Measurements from ENCODE around the gene TM7SF2. TPM values are rescaled to one million over a fixed set of nuclear protein-coding genes. Genes with fewer than 3 reads are reported as not detected.
A peak's percentile ranks its signal among the peaks of the same experiment; 100 is the strongest.

The TM7SF2 gene
- total and polyA plus RNA-seq, 2 of the 13 experiments (the other 11 are each of a cell fraction or from before 2014, with no cell fraction given) = 56.0 to 66.9 TPM

DNA sequence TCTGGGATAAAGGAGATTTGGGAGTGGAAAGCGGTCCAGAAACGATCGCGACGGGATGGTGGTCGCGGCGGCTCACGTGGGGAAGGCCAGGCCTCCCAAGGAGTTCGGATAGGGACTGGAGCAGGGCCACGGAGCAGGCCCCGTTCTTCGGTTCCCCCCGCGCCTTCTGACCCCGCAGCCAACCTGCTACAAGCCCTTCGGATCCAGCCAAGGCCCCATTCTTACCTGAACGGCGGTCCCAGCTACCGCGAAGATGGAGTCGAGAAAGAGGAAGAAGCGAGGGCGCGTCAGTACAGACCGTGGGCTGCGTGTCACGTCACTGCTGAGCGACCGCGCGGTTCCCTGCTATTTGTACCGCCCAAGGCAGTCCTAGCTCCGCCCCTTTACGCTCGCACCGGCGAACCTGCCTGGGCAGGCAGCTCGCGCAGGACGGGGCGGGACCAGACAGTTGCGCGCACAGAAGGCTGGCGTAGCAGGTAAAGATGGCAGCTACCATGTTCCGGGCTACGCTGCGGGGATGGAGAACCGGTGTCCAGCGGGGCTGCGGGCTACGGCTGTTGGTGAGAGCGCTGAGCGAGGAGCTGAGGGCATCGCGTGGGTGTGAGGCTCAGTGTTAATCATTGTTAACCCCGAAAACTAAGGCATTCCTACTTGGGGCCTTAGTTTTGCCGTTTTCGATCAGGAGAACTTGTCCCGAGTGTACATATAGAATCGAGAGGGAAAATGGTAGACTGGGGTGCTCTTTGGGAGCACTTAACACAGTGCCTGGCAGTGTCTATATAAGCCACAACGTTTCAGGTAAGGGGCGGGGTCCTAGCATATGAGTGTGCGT, 10.4 kb downstream of the TM7SF2 start, which contains the start of the genes FAU and MRPL49 (continued):
- TF ChIP-seq FIP1L1 (IDR thresholded peaks at IDR 0.05; ENCODE audit: borderline replicate concordance, insufficient read depth, low read depth, low read length) (no peak), PRMT3 (CRISPR knock-in tag; IDR thresholded peaks at IDR 0.05; ENCODE audit: borderline replicate concordance, low read depth) (no peak; the same call in 1 of the 2 replicates), CHD4 (IDR thresholded peaks at IDR 0.05; ENCODE audit: borderline replicate concordance, low read length) (no peak), TMF1 (CRISPR knock-in tag; IDR thresholded peaks at IDR 0.05; ENCODE audit: low read depth) (no peak; the same call in 1 of the 2 replicates), MTA3 (CRISPR knock-in tag; IDR thresholded peaks at IDR 0.05) (no peak), TBX2 (CRISPR knock-in tag; IDR thresholded peaks at IDR 0.05; ENCODE audit: borderline replicate concordance) (peak; percentile 82), HOXD1 (CRISPR knock-in tag; IDR thresholded peaks at IDR 0.05) (no peak; the same call in 1 of the 2 replicates), FOXM1 (CRISPR knock-in tag; IDR thresholded peaks at IDR 0.05) (no peak), ZSCAN30 (CRISPR knock-in tag; IDR thresholded peaks at IDR 0.05) (no peak), ZNF614 (CRISPR knock-in tag; IDR thresholded peaks at IDR 0.05; ENCODE audit: borderline replicate concordance) (no peak), KLF6 (CRISPR knock-in tag; IDR thresholded peaks at IDR 0.05) (peak; percentile 85; the same call in 1 of the 2 replicates), ISL2 (CRISPR knock-in tag; IDR thresholded peaks at IDR 0.05) (peak; percentile 35; the same call in 1 of the 2 replicates), ZNF737 (CRISPR knock-in tag; IDR thresholded peaks at IDR 0.05; ENCODE audit: borderline replicate concordance) (peak; percentile 59; the same call in 1 of the 2 replicates), ZNF263 (CRISPR knock-in tag; IDR thresholded peaks at IDR 0.05) (peak; percentile 86), ZNF124 (CRISPR knock-in tag; IDR thresholded peaks at IDR 0.05) (0 out of 2 replicates have a peak, but pooled peaks have one; percentile 22), KAT7 (CRISPR knock-in tag; IDR thresholded peaks at IDR 0.05; ENCODE audit: borderline replicate concordance) (peak; percentile 57; the same call in 1 of the 2 replicates), SALL1 (CRISPR knock-in tag; IDR thresholded peaks at IDR 0.05) (peak; percentile 70; the same call in 1 of the 2 replicates), MAFK (conservative IDR thresholded peaks at IDR 0.05 in 1 of 2, IDR thresholded peaks at IDR 0.05 in 1 of 2; ENCODE audit: low read length in 2 of 2) (no peak), CBFB (CRISPR knock-in tag; IDR thresholded peaks at IDR 0.05) (peak; percentile 90; the same call in 1 of the 2 replicates), ZNF746 (CRISPR knock-in tag; IDR thresholded peaks at IDR 0.05) (peak; percentile 12; the same call in 1 of the 2 replicates), PAX8 (CRISPR knock-in tag; IDR thresholded peaks at IDR 0.05; ENCODE audit: borderline replicate concordance) (no peak), PHF8 (CRISPR knock-in tag; IDR thresholded peaks at IDR 0.05) (peak; percentile 87), ZMAT3 (CRISPR knock-in tag; conservative IDR thresholded peaks at IDR 0.05) (peak; percentile 73), HDAC2 (CRISPR knock-in tag; IDR thresholded peaks at IDR 0.05) (peak; percentile 79)
- TF ChIP-seq, protein P1, sequence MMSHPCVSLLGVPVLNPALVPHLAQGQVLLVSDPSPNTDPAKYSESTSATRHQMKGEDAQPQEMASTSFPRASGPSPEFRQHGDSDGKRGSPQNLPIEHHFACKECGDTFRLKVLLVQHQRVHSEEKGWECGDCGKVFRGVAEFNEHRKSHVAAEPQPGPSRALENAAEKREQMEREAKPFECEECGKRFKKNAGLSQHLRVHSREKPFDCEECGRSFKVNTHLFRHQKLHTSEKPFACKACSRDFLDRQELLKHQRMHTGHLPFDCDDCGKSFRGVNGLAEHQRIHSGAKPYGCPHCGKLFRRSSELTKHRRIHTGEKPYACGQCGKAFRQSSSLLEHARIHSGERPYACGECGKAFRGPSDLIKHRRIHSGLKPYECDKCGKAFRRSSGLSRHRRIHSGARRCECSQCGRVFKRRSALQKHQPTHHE (CRISPR knock-in tag; IDR thresholded peaks at IDR 0.05; ENCODE audit: borderline replicate concordance) = 0 out of 2 replicates have a peak, but pooled peaks have one; percentile 19

Measured in HepG2 (cell line).